Ishikawa (cell line): ENCODE results near the gene ZFAND3.

Experiments
- CEBPB ChIP-seq: IDR thresholded peaks from 2 replicates; pipeline ENCODE4 v1.6.1; 2012
- CREB1 ChIP-seq: IDR thresholded peaks from 2 replicates; pipeline ENCODE4 v1.6.1; 2012; ENCODE audit warnings: low read depth
- EGR1 ChIP-seq: IDR thresholded peaks from 2 replicates; pipeline ENCODE4 v1.6.1; 2012
- EP300 ChIP-seq: IDR thresholded peaks from 2 replicates; pipeline ENCODE4 v1.6.1; 2012; ENCODE audit warnings: borderline replicate concordance
- MAX ChIP-seq: IDR thresholded peaks from 2 replicates; pipeline ENCODE4 v1.6.1; 2012
- NFIC ChIP-seq: IDR thresholded peaks from 2 replicates; pipeline ENCODE4 v1.6.1; 2012
- RAD21 ChIP-seq: IDR thresholded peaks from 2 replicates; pipeline ENCODE4 v1.6.1; 2012; ENCODE audit warnings: low read depth
- TAF1 ChIP-seq: IDR thresholded peaks from 2 replicates; pipeline ENCODE4 v1.6.1; 2012; ENCODE audit warnings: low read depth, mild to moderate bottlenecking
- TCF12 ChIP-seq: IDR thresholded peaks from 2 replicates; pipeline ENCODE4 v1.6.1; 2012; ENCODE audit warnings: low read depth
- TEAD4 ChIP-seq: IDR thresholded peaks from 2 replicates; pipeline ENCODE4 v1.6.1; 2012
- YY1 ChIP-seq: IDR thresholded peaks from 2 replicates; pipeline ENCODE4 v1.6.1; 2012; ENCODE audit warnings: low read depth
- ZBTB7A ChIP-seq: IDR thresholded peaks from 2 replicates; pipeline ENCODE4 v1.6.1; 2012; ENCODE audit warnings: low read depth
- TF ChIP-seq, protein P1 (sequence below): IDR thresholded peaks from 2 replicates; pipeline ENCODE4 v1.6.1; 2012; ENCODE audit warnings: low read depth, mild to moderate bottlenecking

DNA sequence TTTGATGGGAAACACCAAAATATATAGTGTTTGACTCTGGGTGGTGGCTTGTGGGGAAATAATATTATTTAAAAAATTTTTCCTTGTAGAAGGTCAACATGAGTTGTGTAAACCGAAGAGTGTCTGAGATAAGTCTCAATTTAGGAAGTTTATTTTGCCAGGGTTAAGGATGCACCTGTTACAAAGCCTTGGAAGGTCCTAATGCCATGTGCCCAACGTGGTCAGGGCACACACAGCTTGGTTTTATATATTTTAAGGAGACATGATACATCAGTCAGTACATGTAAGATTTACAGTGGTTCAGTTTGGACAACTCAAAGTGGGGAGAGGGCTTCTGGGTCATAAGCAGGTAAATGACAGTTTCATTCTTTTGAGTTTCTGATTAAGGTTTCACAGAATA, 162.1 kb downstream of the ZFAND3 start:
- TF ChIP-seq CREB1, result no peak
- TF ChIP-seq EP300, result no peak
- no peak for TF ChIP-seq EGR1
- no peak for TF ChIP-seq ZBTB7A
- TF ChIP-seq, protein P1, sequence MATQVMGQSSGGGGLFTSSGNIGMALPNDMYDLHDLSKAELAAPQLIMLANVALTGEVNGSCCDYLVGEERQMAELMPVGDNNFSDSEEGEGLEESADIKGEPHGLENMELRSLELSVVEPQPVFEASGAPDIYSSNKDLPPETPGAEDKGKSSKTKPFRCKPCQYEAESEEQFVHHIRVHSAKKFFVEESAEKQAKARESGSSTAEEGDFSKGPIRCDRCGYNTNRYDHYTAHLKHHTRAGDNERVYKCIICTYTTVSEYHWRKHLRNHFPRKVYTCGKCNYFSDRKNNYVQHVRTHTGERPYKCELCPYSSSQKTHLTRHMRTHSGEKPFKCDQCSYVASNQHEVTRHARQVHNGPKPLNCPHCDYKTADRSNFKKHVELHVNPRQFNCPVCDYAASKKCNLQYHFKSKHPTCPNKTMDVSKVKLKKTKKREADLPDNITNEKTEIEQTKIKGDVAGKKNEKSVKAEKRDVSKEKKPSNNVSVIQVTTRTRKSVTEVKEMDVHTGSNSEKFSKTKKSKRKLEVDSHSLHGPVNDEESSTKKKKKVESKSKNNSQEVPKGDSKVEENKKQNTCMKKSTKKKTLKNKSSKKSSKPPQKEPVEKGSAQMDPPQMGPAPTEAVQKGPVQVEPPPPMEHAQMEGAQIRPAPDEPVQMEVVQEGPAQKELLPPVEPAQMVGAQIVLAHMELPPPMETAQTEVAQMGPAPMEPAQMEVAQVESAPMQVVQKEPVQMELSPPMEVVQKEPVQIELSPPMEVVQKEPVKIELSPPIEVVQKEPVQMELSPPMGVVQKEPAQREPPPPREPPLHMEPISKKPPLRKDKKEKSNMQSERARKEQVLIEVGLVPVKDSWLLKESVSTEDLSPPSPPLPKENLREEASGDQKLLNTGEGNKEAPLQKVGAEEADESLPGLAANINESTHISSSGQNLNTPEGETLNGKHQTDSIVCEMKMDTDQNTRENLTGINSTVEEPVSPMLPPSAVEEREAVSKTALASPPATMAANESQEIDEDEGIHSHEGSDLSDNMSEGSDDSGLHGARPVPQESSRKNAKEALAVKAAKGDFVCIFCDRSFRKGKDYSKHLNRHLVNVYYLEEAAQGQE, result no peak
- no peak for TF ChIP-seq TEAD4
- TF ChIP-seq RAD21, result no peak
- no peak for TF ChIP-seq TCF12
- no peak for TF ChIP-seq CEBPB
- no peak for TF ChIP-seq TAF1
- no peak for TF ChIP-seq MAX
- no peak for TF ChIP-seq NFIC
- no peak for TF ChIP-seq YY1
